SK-N-SH treated with all-trans-retinoic acid at 6 μM for 48 hours (cell line): ENCODE measurements around the gene POU5F1.

Experiments
- ARNTL ChIP-seq: fragments of 450-650 bp; formaldehyde crosslinking; IDR thresholded peaks from 2 replicates; pipeline ENCODE4 v1.5.0; 2020; ENCODE audit warnings: low read depth, mild to moderate bottlenecking, moderate library complexity, borderline replicate concordance
- CREB5 ChIP-seq: fragments of 250-450 bp; sonication (Bioruptor Pico); IDR thresholded peaks from 2 replicates; pipeline ENCODE4 v1.5.1; 2020; ENCODE audit warnings: low read depth, mild to moderate bottlenecking, moderate library complexity
- CSDC2 ChIP-seq: fragments of 250-450 bp; sonication (Bioruptor Pico); IDR thresholded peaks from 2 replicates; pipeline ENCODE4 v1.5.0; 2020; ENCODE audit warnings: mild to moderate bottlenecking, moderate library complexity
- OSR1 ChIP-seq: fragments of 250-450 bp; sonication (Bioruptor Pico); IDR thresholded peaks from 2 replicates; pipeline ENCODE4 v1.8.0; 2022; ENCODE audit warnings: moderate library complexity, mild to moderate bottlenecking, inconsistent platforms
- POU6F1 ChIP-seq: fragments of 250-450 bp; sonication (Bioruptor Pico); IDR thresholded peaks from 2 replicates; pipeline ENCODE4 v1.8.0; 2021; ENCODE audit warnings: low read depth, mild to moderate bottlenecking, moderate library complexity, borderline replicate concordance
- RARB ChIP-seq: fragments of 250-450 bp; sonication (Bioruptor Pico); IDR thresholded peaks from 2 replicates; pipeline ENCODE4 v1.8.0; 2021; ENCODE audit warnings: mild to moderate bottlenecking, moderate library complexity
- TCF4 ChIP-seq: fragments of 250-450 bp; sonication (Bioruptor Pico); IDR thresholded peaks from 2 replicates; pipeline ENCODE4 v1.8.0; 2021; ENCODE audit warnings: mild to moderate bottlenecking, moderate library complexity, borderline replicate concordance
- ZFP3 ChIP-seq: fragments of 250-450 bp; sonication (Bioruptor Pico); IDR thresholded peaks from 2 replicates; pipeline ENCODE4 v1.5.0; 2020; ENCODE audit warnings: mild to moderate bottlenecking, moderate library complexity
- ZFP30 ChIP-seq: fragments of 450-650 bp; formaldehyde crosslinking; IDR thresholded peaks from 2 replicates; pipeline ENCODE4 v1.5.0; 2022; ENCODE audit warnings: mild to moderate bottlenecking, moderate library complexity
- ZNF8 ChIP-seq: fragments of 450-650 bp; formaldehyde crosslinking; IDR thresholded peaks from 2 replicates; pipeline ENCODE4 v1.5.0; 2020; ENCODE audit warnings: mild to moderate bottlenecking, moderate library complexity
- TF ChIP-seq, protein P1 (sequence below): fragments of 250-450 bp; sonication (Bioruptor Pico); IDR thresholded peaks from 2 replicates; pipeline ENCODE4 v1.8.0; 2020; ENCODE audit warnings: mild to moderate bottlenecking, moderate library complexity, borderline replicate concordance

DNA sequence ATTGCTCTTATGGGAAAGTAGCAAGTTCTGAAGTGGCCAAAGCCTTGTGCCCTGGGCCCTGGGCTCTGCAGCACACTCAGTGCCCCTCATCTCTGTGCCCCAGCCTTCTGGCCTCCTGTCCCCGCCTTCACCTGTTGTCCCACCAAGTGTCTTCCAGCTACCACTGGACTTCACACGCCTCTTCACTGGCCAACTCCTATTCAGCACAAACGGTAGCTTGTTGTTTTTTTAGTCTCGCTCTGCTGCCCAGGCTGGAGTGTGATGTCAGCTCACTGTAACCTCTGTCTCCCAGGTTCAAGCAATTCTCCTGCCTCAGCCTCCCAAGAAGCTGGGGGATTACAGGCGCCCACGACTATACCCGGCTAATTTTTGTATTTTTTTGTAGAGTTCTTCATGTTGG lies 17.7 kb downstream of the POU5F1 start:
- TF ChIP-seq TCF4 (CRISPR knock-in tag) (no peak), ZFP3 (CRISPR knock-in tag) (no peak), RARB (no peak), ZNF8 (CRISPR knock-in tag) (no peak), ARNTL (CRISPR knock-in tag) (no peak), OSR1 (no peak), POU6F1 (CRISPR knock-in tag) (no peak), ZFP30 (CRISPR knock-in tag) (no peak), CSDC2 (CRISPR knock-in tag) (no peak), CREB5 (CRISPR knock-in tag) (no peak)
- TF ChIP-seq, protein P1, sequence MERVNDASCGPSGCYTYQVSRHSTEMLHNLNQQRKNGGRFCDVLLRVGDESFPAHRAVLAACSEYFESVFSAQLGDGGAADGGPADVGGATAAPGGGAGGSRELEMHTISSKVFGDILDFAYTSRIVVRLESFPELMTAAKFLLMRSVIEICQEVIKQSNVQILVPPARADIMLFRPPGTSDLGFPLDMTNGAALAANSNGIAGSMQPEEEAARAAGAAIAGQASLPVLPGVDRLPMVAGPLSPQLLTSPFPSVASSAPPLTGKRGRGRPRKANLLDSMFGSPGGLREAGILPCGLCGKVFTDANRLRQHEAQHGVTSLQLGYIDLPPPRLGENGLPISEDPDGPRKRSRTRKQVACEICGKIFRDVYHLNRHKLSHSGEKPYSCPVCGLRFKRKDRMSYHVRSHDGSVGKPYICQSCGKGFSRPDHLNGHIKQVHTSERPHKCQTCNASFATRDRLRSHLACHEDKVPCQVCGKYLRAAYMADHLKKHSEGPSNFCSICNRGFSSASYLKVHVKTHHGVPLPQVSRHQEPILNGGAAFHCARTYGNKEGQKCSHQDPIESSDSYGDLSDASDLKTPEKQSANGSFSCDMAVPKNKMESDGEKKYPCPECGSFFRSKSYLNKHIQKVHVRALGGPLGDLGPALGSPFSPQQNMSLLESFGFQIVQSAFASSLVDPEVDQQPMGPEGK (CRISPR knock-in tag): no peak
